ENCODE measurements around the gene UNC13B. TPM values are rescaled to one million over a fixed set of nuclear protein-coding genes. Genes with fewer than 3 reads are reported as not detected.

Gene UNC13B
- total and polyA plus RNA-seq, 2 of the 8 experiments (the other 6 are each of a cell fraction or from before 2014, with no cell fraction given) = 23.1 to 51.7 TPM

DNA sequence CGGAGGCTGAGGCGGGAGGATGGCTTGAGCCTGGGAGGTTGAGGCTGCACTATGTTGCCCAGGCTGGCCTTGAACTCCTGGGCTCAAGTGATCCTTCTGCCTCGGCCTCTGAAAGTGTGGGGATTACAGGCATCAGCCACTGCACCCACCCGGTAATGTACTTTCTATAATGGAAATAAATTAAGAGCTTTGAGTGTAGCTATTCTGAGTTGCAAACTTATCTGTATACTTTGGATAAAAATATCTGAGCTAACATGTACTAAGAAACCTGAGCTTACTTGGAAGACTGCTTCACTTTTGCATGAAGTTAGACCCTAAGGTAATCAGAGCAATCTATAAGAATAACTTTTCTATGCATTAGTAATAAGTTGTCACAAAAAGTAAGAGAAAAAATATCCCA, 50.0 kb downstream of the UNC13B start (continued):
- no peak for TF ChIP-seq SAP30 (IDR thresholded peaks at IDR 0.05; ENCODE audit: insufficient read depth, insufficient replicate concordance, low read length)
- TF ChIP-seq SIRT6 (IDR thresholded peaks at IDR 0.05; ENCODE audit: low read length) = no peak
- TF ChIP-seq BCL11A (IDR thresholded peaks at IDR 0.05; ENCODE audit: low read depth in 2 of 2, low read length in 2 of 2) = no peak
- TF ChIP-seq SRF (IDR thresholded peaks at IDR 0.05; ENCODE audit: low read depth, low read length) = no peak
- no peak for TF ChIP-seq HDAC6 (IDR thresholded peaks at IDR 0.05; ENCODE audit: low read depth, low read length)
- no peak for TF ChIP-seq POLR2AphosphoS5 (IDR thresholded peaks at IDR 0.05; ENCODE audit: low read depth, low read length)
- no peak for TF ChIP-seq SIN3A (conservative IDR thresholded peaks at IDR 0.05 in 1 of 2, IDR thresholded peaks at IDR 0.05 in 1 of 2; ENCODE audit: low read depth in 1 of 2, low read length in 2 of 2)
- TF ChIP-seq EP300 (IDR thresholded peaks at IDR 0.05; ENCODE audit: borderline replicate concordance in 1 of 2, low read depth in 2 of 2, low read length in 2 of 2) = no peak
